Measurements from ENCODE around the gene SAMD8.

Gene SAMD8

GRCh38 chr10:75159519-75159918, 48.1 kb downstream of the SAMD8 start:
- Histone ChIP-seq H3K9ac (ENCODE audit: low read length) (peak overlapping the region; percentile 83), H3K9me3 (ENCODE audit: control insufficient read depth, low read length) (no peaks in the 10 kb centered on the region), H3K27me3 (replicated peaks; ENCODE audit: control insufficient read depth, insufficient read depth, low read length) (no peaks in the 10 kb centered on the region), H3K4me3 (ENCODE audit: low read length) (peak overlapping the region; percentile 38), H3K4me1 (ENCODE audit: control insufficient read depth, insufficient read depth, low read length) (peaks cover 41% of the 10 kb centered on the region), H3K36me3 (ENCODE audit: control insufficient read depth, insufficient read depth, low read length, severe bottlenecking) (peaks cover 7% of the 10 kb centered on the region)
- DNase-seq (ENCODE audit: low read depth) = no peak

- Histone ChIP-seq H3K27me3 (replicated peaks; ENCODE audit: control insufficient read depth, insufficient read depth, low read length) (no peaks in the 10 kb centered on the region), H3K9ac (ENCODE audit: low read length) (no peak overlapping the region), H3K4me1 (ENCODE audit: control insufficient read depth, insufficient read depth, low read length) (peaks cover 20% of the 10 kb centered on the region), H3K9me3 (ENCODE audit: control insufficient read depth, low read length) (no peaks in the 10 kb centered on the region), H3K4me3 (ENCODE audit: low read length) (no peak overlapping the region), H3K36me3 (ENCODE audit: control insufficient read depth, insufficient read depth, low read length, severe bottlenecking) (peaks cover 13% of the 10 kb centered on the region)
- DNase-seq (ENCODE audit: low read depth) = no peak
These were observed 54.5 kb downstream of the SAMD8 start for GRCh38 chr10:75165684-75166622.

GRCh38 chr10:75166623-75166972, 55.1 kb downstream of the SAMD8 start:
- Histone ChIP-seq H3K9me3 (ENCODE audit: control insufficient read depth, low read length) (no peaks in the 10 kb centered on the region), H3K4me1 (ENCODE audit: control insufficient read depth, insufficient read depth, low read length) (peaks cover 19% of the 10 kb centered on the region), H3K4me3 (ENCODE audit: low read length) (no peak overlapping the region), H3K27me3 (replicated peaks; ENCODE audit: control insufficient read depth, insufficient read depth, low read length) (no peaks in the 10 kb centered on the region), H3K36me3 (ENCODE audit: control insufficient read depth, insufficient read depth, low read length, severe bottlenecking) (peaks cover 13% of the 10 kb centered on the region), H3K9ac (ENCODE audit: low read length) (no peak overlapping the region)
- DNase-seq (ENCODE audit: low read depth) = no peak

GRCh38 chr10:75168275-75168674, 56.8 kb downstream of the SAMD8 start:
- Histone ChIP-seq H3K4me1 (ENCODE audit: control insufficient read depth, insufficient read depth, low read length) (peaks cover 19% of the 10 kb centered on the region), H3K27me3 (replicated peaks; ENCODE audit: control insufficient read depth, insufficient read depth, low read length) (no peaks in the 10 kb centered on the region), H3K9ac (ENCODE audit: low read length) (no peak overlapping the region), H3K9me3 (ENCODE audit: control insufficient read depth, low read length) (no peaks in the 10 kb centered on the region), H3K36me3 (ENCODE audit: control insufficient read depth, insufficient read depth, low read length, severe bottlenecking) (peaks cover 18% of the 10 kb centered on the region), H3K4me3 (ENCODE audit: low read length) (no peak overlapping the region)
- no peak for DNase-seq (ENCODE audit: low read depth)

GRCh38 chr10:75170215-75170614, 58.8 kb downstream of the SAMD8 start:
- Histone ChIP-seq H3K4me1 (ENCODE audit: control insufficient read depth, insufficient read depth, low read length) (peaks cover 19% of the 10 kb centered on the region), H3K27me3 (replicated peaks; ENCODE audit: control insufficient read depth, insufficient read depth, low read length) (no peaks in the 10 kb centered on the region), H3K4me3 (ENCODE audit: low read length) (no peak overlapping the region), H3K36me3 (ENCODE audit: control insufficient read depth, insufficient read depth, low read length, severe bottlenecking) (peaks cover 27% of the 10 kb centered on the region), H3K9me3 (ENCODE audit: control insufficient read depth, low read length) (no peaks in the 10 kb centered on the region), H3K9ac (ENCODE audit: low read length) (peak overlapping the region; percentile 10)
- no peak for DNase-seq (ENCODE audit: low read depth)

- Histone ChIP-seq H3K9me3 (ENCODE audit: control insufficient read depth, low read length) (no peaks in the 10 kb centered on the region), H3K27me3 (replicated peaks; ENCODE audit: control insufficient read depth, insufficient read depth, low read length) (no peaks in the 10 kb centered on the region), H3K4me1 (ENCODE audit: control insufficient read depth, insufficient read depth, low read length) (peaks cover 12% of the 10 kb centered on the region), H3K36me3 (ENCODE audit: control insufficient read depth, insufficient read depth, low read length, severe bottlenecking) (peaks cover 43% of the 10 kb centered on the region), H3K9ac (ENCODE audit: low read length) (no peak overlapping the region), H3K4me3 (ENCODE audit: low read length) (no peak overlapping the region)
- no peak for DNase-seq (ENCODE audit: low read depth)
These were observed 63.6 kb downstream of the SAMD8 start for GRCh38 chr10:75175046-75175445.

- peaks cover 40% of the 10 kb centered on the region for H3K36me3 ChIP-seq (ENCODE audit: control insufficient read depth, insufficient read depth, low read length, severe bottlenecking)
- H3K9me3 ChIP-seq (ENCODE audit: control insufficient read depth, low read length) = no peaks in the 10 kb centered on the region
- DNase-seq (ENCODE audit: low read depth) = no peak
- H3K4me1 ChIP-seq (ENCODE audit: control insufficient read depth, insufficient read depth, low read length) = peaks cover 20% of the 10 kb centered on the region
- H3K4me3 ChIP-seq (ENCODE audit: low read length) = no peak overlapping the region
- no peak overlapping the region for H3K9ac ChIP-seq (ENCODE audit: low read length)
- no peaks in the 10 kb centered on the region for H3K27me3 ChIP-seq (replicated peaks; ENCODE audit: control insufficient read depth, insufficient read depth, low read length)
These were observed 64.6 kb downstream of the SAMD8 start for GRCh38 chr10:75176046-75176445.

- H3K9me3 ChIP-seq (ENCODE audit: control insufficient read depth, low read length) = no peaks in the 10 kb centered on the region
- H3K4me3 ChIP-seq (ENCODE audit: low read length) = no peak overlapping the region
These were observed 65.3 kb downstream of the SAMD8 start for GRCh38 chr10:75176736-75177135.

GRCh38 chr10:75179657-75180177, 68.3 kb downstream of the SAMD8 start:
- Histone ChIP-seq H3K36me3 (ENCODE audit: control insufficient read depth, insufficient read depth, low read length, severe bottlenecking) (peaks cover 45% of the 10 kb centered on the region), H3K4me1 (ENCODE audit: control insufficient read depth, insufficient read depth, low read length) (peaks cover 26% of the 10 kb centered on the region), H3K4me3 (ENCODE audit: low read length) (no peak overlapping the region), H3K27me3 (replicated peaks; ENCODE audit: control insufficient read depth, insufficient read depth, low read length) (no peaks in the 10 kb centered on the region), H3K9ac (ENCODE audit: low read length) (no peak overlapping the region), H3K9me3 (ENCODE audit: control insufficient read depth, low read length) (no peaks in the 10 kb centered on the region)
- DNase-seq (ENCODE audit: low read depth) = peak; percentile 22

More at GRCh38 chr10:75176736-75177135, 65.3 kb downstream of the SAMD8 start:
- no peak for DNase-seq (ENCODE audit: low read depth)
- no peak overlapping the region for H3K9ac ChIP-seq (ENCODE audit: low read length)
- H3K4me1 ChIP-seq (ENCODE audit: control insufficient read depth, insufficient read depth, low read length) = peaks cover 26% of the 10 kb centered on the region
- no peaks in the 10 kb centered on the region for H3K27me3 ChIP-seq (replicated peaks; ENCODE audit: control insufficient read depth, insufficient read depth, low read length)
- peaks cover 45% of the 10 kb centered on the region for H3K36me3 ChIP-seq (ENCODE audit: control insufficient read depth, insufficient read depth, low read length, severe bottlenecking)

GRCh38 chr10:75180592-75180991, 69.1 kb downstream of the SAMD8 start:
- DNase-seq (ENCODE audit: low read depth) = peak; percentile 77
- Histone ChIP-seq H3K4me3 (ENCODE audit: low read length) (peak overlapping the region; percentile 28), H3K9me3 (ENCODE audit: control insufficient read depth, low read length) (no peaks in the 10 kb centered on the region), H3K27me3 (replicated peaks; ENCODE audit: control insufficient read depth, insufficient read depth, low read length) (no peaks in the 10 kb centered on the region), H3K9ac (ENCODE audit: low read length) (peak overlapping the region; percentile 40), H3K4me1 (ENCODE audit: control insufficient read depth, insufficient read depth, low read length) (peaks cover 30% of the 10 kb centered on the region), H3K36me3 (ENCODE audit: control insufficient read depth, insufficient read depth, low read length, severe bottlenecking) (peaks cover 40% of the 10 kb centered on the region)

GRCh38 chr10:75181073-75181472, 69.6 kb downstream of the SAMD8 start:
- Histone ChIP-seq H3K9me3 (ENCODE audit: control insufficient read depth, low read length) (no peaks in the 10 kb centered on the region), H3K4me1 (ENCODE audit: control insufficient read depth, insufficient read depth, low read length) (peaks cover 35% of the 10 kb centered on the region), H3K4me3 (ENCODE audit: low read length) (peak overlapping the region; percentile 28), H3K36me3 (ENCODE audit: control insufficient read depth, insufficient read depth, low read length, severe bottlenecking) (peaks cover 36% of the 10 kb centered on the region), H3K9ac (ENCODE audit: low read length) (peak overlapping the region; percentile 40), H3K27me3 (replicated peaks; ENCODE audit: control insufficient read depth, insufficient read depth, low read length) (no peaks in the 10 kb centered on the region)
- DNase-seq (ENCODE audit: low read depth) = peak; percentile 15

Measured in adipocyte (in vitro differentiated cells).